Breast epithelium (tissue), 4 donors: Measurements from ENCODE around the gene PRICKLE3. TPM values are rescaled to one million over a fixed set of nuclear protein-coding genes. Genes with fewer than 3 reads are reported as not detected.
A peak's percentile ranks its signal among the peaks of the same experiment; 100 is the strongest.

Experiments used
- DNase-seq, 2 donors: peaks; one replicate each; pipeline ENCODE4 v3.0.0-alpha.2; 2019; ENCODE audit warnings: low spot score in 2 of 2
- H3K27ac ChIP-seq, 2 donors: fragments of 200-600 bp; sonication (generic) in 1 of 2; one replicate each; pipeline ENCODE4 v1.5.1; 2016 to 2019; ENCODE audit warnings: mild to moderate bottlenecking in 1 of 2
- H3K27me3 ChIP-seq, 2 donors: fragments of 200-600 bp; sonication (generic) in 1 of 2; one replicate each; pipeline versions ENCODE4 v1.5.1 to v1.6.0; 2017 to 2019; ENCODE audit warnings: control low read depth in 1 of 2, mild to moderate bottlenecking in 1 of 2
- H3K36me3 ChIP-seq: fragments of 200-600 bp; one replicate; pipeline ENCODE4 v1.5.1; 2019
- H3K4me1 ChIP-seq, 2 donors: fragments of 200-600 bp; sonication (generic); one replicate each; pipeline ENCODE4 v1.5.1; 2016 to 2019; ENCODE audit warnings: control low read depth in 1 of 2
- H3K4me3 ChIP-seq, 3 donors: fragments of 200-600 bp; sonication (generic); 1 replicate in 2 of 3; 2 replicates in 1 of 3; pipeline ENCODE4 v1.5.1; 2016 to 2019; ENCODE audit warnings: mild to moderate bottlenecking in 3 of 3, moderate library complexity in 2 of 3
- H3K9me3 ChIP-seq, 2 donors: fragments of 200-600 bp; sonication (generic) in 1 of 2; one replicate each; pipeline ENCODE4 v1.5.1; 2016 to 2019; ENCODE audit warnings: control low read depth in 1 of 2
- POLR2A ChIP-seq: fragments of 450-650 bp; IDR thresholded peaks from one replicate; pipeline ENCODE4 v1.6.1; 2016; ENCODE audit warnings: antibody characterized with exemption, mild to moderate bottlenecking, moderate library complexity
- POLR2AphosphoS5 ChIP-seq, 3 donors: sonication (generic); formaldehyde crosslinking; IDR thresholded peaks; one replicate each; pipeline ENCODE4 v1.6.1; 2017; ENCODE audit warnings: antibody characterized with exemption in 3 of 3
- intact Hi-C: fragments of 100-400 bp; cut with DNase I; formaldehyde crosslinking; loops from one replicate; pipeline ENCODE4 v1.15.1; 2023; ENCODE audit warnings: low total_unique reads
- total RNA-seq, 3 donors: library from RNA; depleted of rRNA; stranded (reverse); fragments of >200 nt; gene quantifications; one replicate each; pipeline ENCODE4 v1.1.0, GENCODE V29; 2016
- TF ChIP-seq, protein P1 (sequence below), 3 donors: fragments of 450-650 bp; IDR thresholded peaks; one replicate each; pipeline ENCODE4 v1.5.1; 2016 to 2017; ENCODE audit warnings: antibody characterized with exemption in 3 of 3, mild to moderate bottlenecking in 3 of 3, moderate library complexity in 3 of 3

The PRICKLE3 gene
- total RNA-seq, 3 donors from 2014 or later, result 13.3 to 14.4 (median 14.0) TPM

DNA sequence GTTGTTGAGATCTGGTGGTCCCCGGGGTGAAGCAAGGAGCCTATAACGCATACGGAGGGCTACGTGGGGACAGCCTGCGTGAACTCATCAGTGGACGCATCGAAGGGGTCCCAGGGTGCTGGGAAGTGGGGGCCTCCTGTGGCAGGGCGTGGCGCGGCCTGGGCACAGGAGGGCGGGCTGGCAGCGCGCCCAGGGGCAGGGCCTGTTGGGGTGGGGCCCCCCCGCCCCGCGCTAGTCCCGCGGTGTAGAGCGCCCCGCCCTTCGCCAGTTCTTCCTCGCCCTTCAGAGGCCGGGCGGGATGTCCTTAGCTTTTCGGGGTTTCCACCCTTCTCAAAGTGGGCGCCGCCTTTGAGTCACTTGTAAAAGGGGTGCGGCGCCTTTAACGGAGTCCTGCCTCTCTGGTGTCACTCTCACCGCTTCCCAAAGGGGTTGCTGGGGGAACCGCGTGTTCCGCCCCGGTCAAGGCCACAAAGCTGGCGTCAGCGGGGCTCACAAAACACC lies 13.8 kb downstream of the PRICKLE3 start:
- Histone ChIP-seq H3K4me1 (no peaks in the 10 kb centered on the region), H3K36me3 (no peaks in the 10 kb centered on the region), H3K27ac (peak overlapping the region; percentile 84 to 85), H3K27me3 (peaks cover 0 to 14% of the 10 kb centered on the region in 2 donors), H3K4me3 (peak overlapping the region; percentile 55 to 66 (median 62)), H3K9me3 (no peaks in the 10 kb centered on the region)
- TF ChIP-seq POLR2AphosphoS5 (IDR thresholded peaks at IDR 0.05) (peak in 1 of 3 donors; percentile 19), POLR2A (no peak)
- TF ChIP-seq, protein P1, sequence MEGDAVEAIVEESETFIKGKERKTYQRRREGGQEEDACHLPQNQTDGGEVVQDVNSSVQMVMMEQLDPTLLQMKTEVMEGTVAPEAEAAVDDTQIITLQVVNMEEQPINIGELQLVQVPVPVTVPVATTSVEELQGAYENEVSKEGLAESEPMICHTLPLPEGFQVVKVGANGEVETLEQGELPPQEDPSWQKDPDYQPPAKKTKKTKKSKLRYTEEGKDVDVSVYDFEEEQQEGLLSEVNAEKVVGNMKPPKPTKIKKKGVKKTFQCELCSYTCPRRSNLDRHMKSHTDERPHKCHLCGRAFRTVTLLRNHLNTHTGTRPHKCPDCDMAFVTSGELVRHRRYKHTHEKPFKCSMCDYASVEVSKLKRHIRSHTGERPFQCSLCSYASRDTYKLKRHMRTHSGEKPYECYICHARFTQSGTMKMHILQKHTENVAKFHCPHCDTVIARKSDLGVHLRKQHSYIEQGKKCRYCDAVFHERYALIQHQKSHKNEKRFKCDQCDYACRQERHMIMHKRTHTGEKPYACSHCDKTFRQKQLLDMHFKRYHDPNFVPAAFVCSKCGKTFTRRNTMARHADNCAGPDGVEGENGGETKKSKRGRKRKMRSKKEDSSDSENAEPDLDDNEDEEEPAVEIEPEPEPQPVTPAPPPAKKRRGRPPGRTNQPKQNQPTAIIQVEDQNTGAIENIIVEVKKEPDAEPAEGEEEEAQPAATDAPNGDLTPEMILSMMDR (IDR thresholded peaks at IDR 0.05), result no peak
- peak in 1 of 2 donors; percentile 63 for DNase-seq
- intact Hi-C loops, result no loop called here

DNA sequence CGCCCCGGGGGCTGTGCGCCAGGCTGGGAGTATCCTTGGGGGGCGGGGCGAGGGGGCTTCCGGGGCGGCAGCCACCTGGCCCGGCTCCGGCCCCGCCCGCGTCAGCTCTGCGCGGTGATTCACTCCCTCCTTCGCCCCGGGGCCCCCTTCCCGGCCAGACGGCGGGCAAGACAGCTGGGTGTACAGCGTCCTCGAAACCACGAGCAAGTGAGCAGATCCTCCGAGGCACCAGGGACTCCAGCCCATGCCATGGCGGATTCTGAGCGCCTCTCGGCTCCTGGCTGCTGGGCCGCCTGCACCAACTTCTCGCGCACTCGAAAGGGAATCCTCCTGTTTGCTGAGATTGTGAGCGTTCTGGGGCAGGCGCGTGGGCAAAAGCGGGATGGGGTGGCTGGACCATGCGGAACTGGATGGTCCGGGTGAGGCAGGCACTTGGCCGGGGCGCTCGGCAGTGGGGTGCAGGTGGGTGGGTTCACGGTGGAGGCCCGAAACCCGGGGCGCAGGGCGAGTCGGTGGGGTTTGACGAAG lies 14.4 kb downstream of the PRICKLE3 start, which contains the start of gene PLP2:
Gene PLP2, plus strand, starts transcription at position 147 of the 528 bp plus-strand sequence. Its CDS starts 103 bp downstream, at position 250.
- DNase-seq, result peak in 1 of 2 donors; percentile 52
- Histone ChIP-seq H3K36me3 (no peaks in the 10 kb centered on the region), H3K4me3 (peak within 1 kb of the TSS; percentile 55 to 66 (median 62)), H3K27ac (peak within 1 kb of the TSS; percentile 84 to 85), H3K4me1 (no peaks in the 10 kb centered on the region), H3K9me3 (no peaks in the 10 kb centered on the region), H3K27me3 (peaks cover 0 to 14% of the 10 kb centered on the region in 2 donors)
- TF ChIP-seq, protein P1 (IDR thresholded peaks at IDR 0.05), result no peak
- peak in 1 of 3 donors; percentile 52 for TF ChIP-seq POLR2AphosphoS5 (IDR thresholded peaks at IDR 0.05)
- TF ChIP-seq POLR2A, result no peak
- intact Hi-C loops, result no loop called here

DNA sequence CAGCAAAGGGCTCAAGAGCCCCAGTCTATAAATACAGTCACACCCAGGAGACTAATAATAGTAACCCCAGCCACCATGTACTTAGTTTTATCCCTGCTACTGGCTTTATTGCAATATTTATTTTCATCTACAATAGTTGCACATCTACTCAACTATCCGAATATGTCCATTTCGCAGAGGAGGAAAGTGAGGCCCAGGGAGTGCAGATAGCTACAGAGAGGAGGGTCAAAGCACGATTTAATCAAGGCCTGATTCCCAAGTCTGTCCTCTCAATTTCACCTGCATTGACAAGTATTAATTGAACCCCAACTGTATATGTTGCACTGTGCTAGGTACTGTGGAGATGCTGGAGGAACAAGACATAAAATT lies 18.4 kb downstream of the PRICKLE3 start:
- no peaks in the 10 kb centered on the region for H3K4me1 ChIP-seq
- H3K27me3 ChIP-seq, result peaks cover 0 to 8% of the 10 kb centered on the region in 2 donors
- no peaks in the 10 kb centered on the region for H3K9me3 ChIP-seq
- intact Hi-C loops, result no loop called here
- peak overlapping the region; percentile 33 to 60 (median 35) for H3K4me3 ChIP-seq
- no peak for TF ChIP-seq POLR2A
- TF ChIP-seq, protein P1 (IDR thresholded peaks at IDR 0.05), result no peak
- no peak for TF ChIP-seq POLR2AphosphoS5 (IDR thresholded peaks at IDR 0.05)
- no peaks in the 10 kb centered on the region for H3K36me3 ChIP-seq
- DNase-seq, result no peak
- H3K27ac ChIP-seq, result peak overlapping the region; percentile 77 to 92

DNA sequence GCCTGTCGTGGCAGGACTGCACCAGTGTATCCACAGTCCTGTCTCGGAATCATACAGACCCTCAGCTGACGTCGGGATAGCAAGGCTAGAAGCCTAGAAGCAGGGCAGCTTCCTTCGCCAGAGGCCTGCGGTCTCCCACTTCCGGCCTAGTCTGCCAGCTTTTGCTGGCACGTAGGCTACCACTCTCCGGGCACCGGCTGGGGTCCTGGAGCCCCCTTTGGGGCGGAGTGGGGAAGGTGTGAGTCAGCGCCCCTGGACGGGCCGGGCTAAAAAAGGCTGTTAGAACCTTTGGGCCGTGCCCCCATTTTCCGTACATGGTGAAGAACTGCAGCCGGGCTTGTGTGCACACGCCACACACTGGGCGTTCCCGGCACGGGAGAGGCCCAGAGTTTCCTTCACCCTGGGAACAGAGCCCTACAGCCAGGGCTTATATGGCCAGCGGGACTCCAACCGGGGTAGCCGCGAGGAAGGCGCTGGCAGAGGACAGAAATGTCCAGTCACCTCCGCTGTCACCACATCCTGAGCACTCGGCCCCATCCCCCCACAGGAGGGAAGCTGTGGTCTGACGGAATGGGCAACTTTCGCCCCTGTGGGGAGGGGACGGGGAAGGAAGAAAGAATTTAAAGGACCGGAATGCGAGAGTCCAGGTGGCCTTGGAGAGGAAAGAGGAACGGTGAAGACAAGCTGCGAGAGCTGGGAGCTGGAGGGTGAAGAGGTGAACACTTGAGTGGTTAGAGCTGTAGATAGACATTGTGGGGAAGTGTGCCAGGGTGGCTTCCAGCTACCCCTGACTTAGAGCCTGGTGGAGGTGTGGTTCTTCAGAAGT lies 19.0 kb downstream of the PRICKLE3 start:
- Histone ChIP-seq H3K27me3 (peaks cover 0 to 8% of the 10 kb centered on the region in 2 donors), H3K9me3 (no peaks in the 10 kb centered on the region), H3K27ac (peak overlapping the region; percentile 77 to 92), H3K4me1 (no peaks in the 10 kb centered on the region), H3K4me3 (peak overlapping the region; percentile 33 to 60 (median 35)), H3K36me3 (no peaks in the 10 kb centered on the region)
- intact Hi-C loops, result no loop called here
- peak in 1 of 2 donors; percentile 72 for DNase-seq
- TF ChIP-seq POLR2AphosphoS5 (IDR thresholded peaks at IDR 0.05) (peak in 2 of 3 donors; percentile 38 to 46), POLR2A (no peak)
- TF ChIP-seq, protein P1 (IDR thresholded peaks at IDR 0.05), result no peak
